ENCODE results near the gene LHX1.

LHX1 gene

DNA sequence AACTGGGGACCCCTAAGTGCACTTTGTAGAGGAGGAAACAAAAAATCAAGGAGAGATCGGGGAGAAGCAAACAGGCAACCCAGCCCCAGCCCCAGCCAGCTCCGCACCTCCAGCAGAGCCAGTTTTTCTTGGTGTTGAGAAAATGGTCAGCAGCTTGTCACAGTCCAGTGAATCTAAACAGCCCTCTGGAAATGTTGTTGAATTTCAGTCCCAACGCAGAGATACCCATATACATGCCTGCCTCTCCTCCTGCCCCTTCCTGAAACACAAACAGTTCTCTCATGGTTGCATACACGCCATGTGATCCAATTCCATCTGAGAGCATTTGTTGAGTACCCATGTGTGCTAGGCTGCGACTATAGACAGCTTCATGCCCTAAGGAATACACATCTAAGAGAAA is 42.4 kb upstream of the LHX1 start:
- TF ChIP-seq, protein P1, sequence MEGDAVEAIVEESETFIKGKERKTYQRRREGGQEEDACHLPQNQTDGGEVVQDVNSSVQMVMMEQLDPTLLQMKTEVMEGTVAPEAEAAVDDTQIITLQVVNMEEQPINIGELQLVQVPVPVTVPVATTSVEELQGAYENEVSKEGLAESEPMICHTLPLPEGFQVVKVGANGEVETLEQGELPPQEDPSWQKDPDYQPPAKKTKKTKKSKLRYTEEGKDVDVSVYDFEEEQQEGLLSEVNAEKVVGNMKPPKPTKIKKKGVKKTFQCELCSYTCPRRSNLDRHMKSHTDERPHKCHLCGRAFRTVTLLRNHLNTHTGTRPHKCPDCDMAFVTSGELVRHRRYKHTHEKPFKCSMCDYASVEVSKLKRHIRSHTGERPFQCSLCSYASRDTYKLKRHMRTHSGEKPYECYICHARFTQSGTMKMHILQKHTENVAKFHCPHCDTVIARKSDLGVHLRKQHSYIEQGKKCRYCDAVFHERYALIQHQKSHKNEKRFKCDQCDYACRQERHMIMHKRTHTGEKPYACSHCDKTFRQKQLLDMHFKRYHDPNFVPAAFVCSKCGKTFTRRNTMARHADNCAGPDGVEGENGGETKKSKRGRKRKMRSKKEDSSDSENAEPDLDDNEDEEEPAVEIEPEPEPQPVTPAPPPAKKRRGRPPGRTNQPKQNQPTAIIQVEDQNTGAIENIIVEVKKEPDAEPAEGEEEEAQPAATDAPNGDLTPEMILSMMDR (IDR thresholded peaks at IDR 0.05) = no peak
- Histone ChIP-seq H3K4me3 (no peak overlapping the region), H3K27ac (no peak overlapping the region)
- DNase-seq (ENCODE audit: low spot score) = no peak

DNA sequence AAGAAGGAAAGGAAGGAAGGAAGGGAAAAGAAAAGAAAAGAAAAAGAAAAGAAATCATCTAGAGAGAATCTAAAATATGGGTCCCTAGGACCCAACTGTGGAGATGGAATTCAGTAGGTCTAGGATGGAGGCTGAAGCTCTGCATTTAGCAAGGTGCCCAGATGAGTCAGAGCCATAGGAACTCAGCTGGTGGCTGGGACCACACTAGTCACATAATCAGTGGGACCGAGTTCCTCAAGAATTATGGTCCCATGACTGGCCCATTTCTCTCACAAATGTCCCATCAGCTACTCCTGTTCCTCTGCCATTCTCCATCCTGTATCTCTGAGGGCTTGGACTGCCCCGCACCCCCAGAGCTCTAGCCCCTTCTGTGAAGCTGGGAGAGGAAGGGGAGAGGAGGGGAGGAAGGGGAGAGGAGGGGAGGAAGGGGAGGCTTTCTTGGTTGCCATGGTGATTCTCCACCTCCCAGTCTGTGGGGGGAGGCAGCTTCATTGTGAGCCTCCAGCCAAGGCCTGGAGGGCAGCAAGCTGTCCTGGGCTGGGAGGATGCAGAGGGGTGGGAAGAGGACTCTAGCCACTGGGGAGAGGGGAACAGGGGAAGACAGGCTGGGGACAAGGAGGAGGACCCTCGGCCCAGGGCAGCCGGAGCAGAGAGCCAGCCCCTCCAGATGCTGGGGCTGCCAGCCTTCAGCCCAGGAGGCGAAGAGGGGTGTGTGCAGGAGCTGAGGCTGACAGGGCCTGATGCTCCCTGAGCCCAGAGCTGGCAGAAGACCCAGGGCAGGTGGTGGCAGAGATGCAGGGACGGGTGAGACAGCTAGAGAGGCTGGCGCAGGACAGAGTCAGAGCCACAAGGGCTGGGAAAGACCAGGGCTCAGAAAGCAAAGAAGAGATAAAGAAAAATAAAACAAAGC is 37.8 kb upstream of the LHX1 start:
- TF ChIP-seq, protein P1 (IDR thresholded peaks at IDR 0.05) = no peak
- H3K27ac ChIP-seq = no peak overlapping the region
- no peak overlapping the region for H3K4me3 ChIP-seq
- DNase-seq (ENCODE audit: low spot score) = no peak

DNA sequence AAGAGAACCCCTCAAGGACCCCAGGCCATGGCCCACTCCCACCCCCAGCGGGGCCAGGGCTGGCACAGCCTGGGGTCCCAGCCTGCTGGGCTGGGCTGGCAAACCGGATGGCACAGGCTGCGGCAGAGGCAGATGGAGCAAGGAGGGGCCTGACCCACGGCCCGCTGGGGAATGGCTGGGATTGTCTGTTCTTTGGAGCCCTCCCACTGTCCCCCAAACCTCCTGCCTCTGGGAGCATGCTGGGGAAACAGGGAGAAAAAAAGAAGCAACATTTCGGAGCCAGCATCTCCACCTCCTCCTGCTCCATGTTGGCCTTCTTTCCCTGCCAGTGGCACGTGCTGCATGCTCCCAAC is 37.1 kb upstream of the LHX1 start:
- H3K27ac ChIP-seq = no peak overlapping the region
- TF ChIP-seq, protein P1 (IDR thresholded peaks at IDR 0.05) = no peak
- no peak overlapping the region for H3K4me3 ChIP-seq
- DNase-seq (ENCODE audit: low spot score) = no peak

DNA sequence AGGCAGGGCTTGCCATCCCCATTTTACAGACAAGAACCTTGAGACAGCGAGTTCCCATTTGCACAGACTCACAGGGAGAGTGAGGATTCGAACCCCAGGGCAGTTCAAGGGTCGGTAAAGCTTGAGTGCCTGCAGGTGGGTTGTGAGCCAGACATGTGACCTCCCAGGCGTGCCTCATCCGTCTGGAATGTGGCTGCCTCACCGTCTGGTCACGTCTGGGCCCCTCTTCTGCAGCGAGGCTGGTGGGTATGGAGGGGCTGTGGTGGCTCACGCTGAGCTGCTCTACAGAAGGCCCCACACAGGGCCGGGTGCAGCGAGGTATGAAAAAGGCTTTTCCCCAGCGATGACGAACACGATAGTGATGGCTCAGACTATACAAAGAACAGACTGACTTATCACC is 35.8 kb upstream of the LHX1 start:
- no peak for DNase-seq (ENCODE audit: low spot score)
- Histone ChIP-seq H3K4me3 (no peak overlapping the region), H3K27ac (no peak overlapping the region)
- TF ChIP-seq, protein P1 (IDR thresholded peaks at IDR 0.05) = no peak

DNA sequence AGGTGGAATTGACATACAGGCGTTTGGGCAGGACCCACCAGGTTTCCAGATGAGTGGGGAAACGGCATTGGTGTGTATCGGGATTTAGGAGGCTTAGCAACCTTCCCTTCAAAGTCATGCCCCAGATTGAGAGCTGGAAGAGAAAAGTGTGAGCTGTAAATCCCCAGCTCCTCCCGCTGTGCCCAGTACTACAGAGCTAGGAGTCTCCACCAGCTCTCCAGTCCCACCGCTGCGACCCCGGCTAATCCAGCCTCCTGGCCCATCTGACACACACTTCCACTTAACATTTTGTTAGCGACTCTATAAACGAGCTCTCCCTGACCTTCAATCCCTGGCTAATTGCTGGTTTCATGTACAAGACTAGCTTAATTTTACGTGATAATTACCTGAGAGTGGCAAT is 29.9 kb upstream of the LHX1 start:
- Histone ChIP-seq H3K27ac (no peak overlapping the region), H3K4me3 (no peak overlapping the region)
- TF ChIP-seq, protein P1 (IDR thresholded peaks at IDR 0.05) = no peak
- no peak for DNase-seq (ENCODE audit: low spot score)

DNA sequence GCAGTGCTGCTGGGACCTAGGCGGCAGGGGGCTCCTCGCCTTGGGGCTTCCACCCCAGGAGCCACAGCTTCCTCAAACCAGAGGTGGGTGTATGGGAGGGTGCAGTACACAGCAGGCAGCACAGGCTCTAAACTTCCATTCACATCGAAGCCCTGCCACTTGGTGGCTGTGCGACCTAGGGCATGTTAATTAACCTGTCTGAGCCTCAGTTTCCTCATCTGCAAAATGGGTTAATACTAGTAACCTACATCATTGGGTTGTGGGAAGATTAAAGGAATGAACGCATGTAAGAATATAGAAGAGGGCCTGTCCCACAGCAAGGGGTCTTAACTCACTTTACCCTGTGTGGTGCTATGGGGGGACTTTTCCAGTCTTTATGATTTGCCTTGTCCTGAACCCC is 26.8 kb upstream of the LHX1 start:
- DNase-seq (ENCODE audit: low spot score) = no peak
- no peak overlapping the region for H3K4me3 ChIP-seq
- TF ChIP-seq, protein P1 (IDR thresholded peaks at IDR 0.05) = no peak
- H3K27ac ChIP-seq = no peak overlapping the region

DNA sequence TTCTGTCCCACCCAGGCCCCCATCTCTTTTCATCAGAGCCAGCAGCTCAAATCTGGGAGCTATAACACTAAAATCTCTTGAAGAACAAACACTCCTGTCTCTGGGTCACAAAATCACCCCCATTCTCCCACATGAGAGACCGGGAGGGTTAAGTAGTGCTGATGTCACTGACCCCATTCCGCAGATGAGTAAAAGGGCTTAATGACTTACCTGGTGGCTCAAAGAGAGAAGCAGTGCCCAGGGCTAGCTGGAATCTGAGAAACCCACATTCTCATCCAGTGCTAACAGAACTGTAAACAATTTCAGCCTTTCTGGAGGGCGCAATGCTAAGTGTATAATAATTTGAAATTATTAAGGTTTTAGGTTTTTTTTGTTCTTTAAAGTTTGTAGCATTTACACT is 26.3 kb upstream of the LHX1 start:
- Histone ChIP-seq H3K4me3 (no peak overlapping the region), H3K27ac (no peak overlapping the region)
- DNase-seq (ENCODE audit: low spot score) = no peak
- TF ChIP-seq, protein P1 (IDR thresholded peaks at IDR 0.05) = no peak
